WERI-Rb-1 (cell line): ENCODE results near the gene COLEC11.

Experiments
- DNase-seq: peaks from one replicate; pipeline ENCODE4 v3.0.0-alpha.2; 2020
- H3K27ac ChIP-seq: fragments of 250-450 bp; sonication (Bioruptor Pico); 2 replicates; pipeline ENCODE4 v1.5.1; 2020; ENCODE audit warnings: mild to moderate bottlenecking, moderate library complexity
- H3K27me3 ChIP-seq: fragments of 250-450 bp; sonication (Bioruptor Pico); 2 replicates; pipeline ENCODE4 v1.5.1; 2021; ENCODE audit warnings: mild to moderate bottlenecking, low read depth, moderate library complexity; ENCODE audit not compliant: insufficient read depth, severe bottlenecking
- H3K36me3 ChIP-seq: fragments of 250-450 bp; sonication (Bioruptor Pico); 2 replicates; pipeline ENCODE4 v1.5.1; 2020; ENCODE audit warnings: mild to moderate bottlenecking, moderate library complexity
- H3K4me3 ChIP-seq: 2 replicates; pipeline ENCODE4 v1.5.1; 2011; ENCODE audit warnings: low read depth, mild to moderate bottlenecking, control low read depth, low read length
- H3K9me3 ChIP-seq: fragments of 250-450 bp; sonication (Bioruptor Pico); 2 replicates; pipeline ENCODE4 v1.5.1; 2021; ENCODE audit warnings: mild to moderate bottlenecking, moderate library complexity; ENCODE audit not compliant: severe bottlenecking
- CTCF ChIP-seq: IDR thresholded peaks from 2 replicates; pipeline ENCODE4 v1.5.1; 2011; ENCODE audit warnings: low read depth, mild to moderate bottlenecking, control low read depth, inconsistent platforms, low read length

Gene COLEC11

GRCh38 chr2:3596901-3597417 is 2.0 kb downstream of the COLEC11 start:
- Histone ChIP-seq H3K36me3 (peaks cover 8% of the 10 kb centered on the region), H3K9me3 (no peaks in the 10 kb centered on the region), H3K27me3 (no peaks in the 10 kb centered on the region), H3K27ac (no peak overlapping the region), H3K4me3 (no peak overlapping the region)
- DNase-seq: no peak
- no peak for TF ChIP-seq CTCF

GRCh38 chr2:3597567-3597966 is 2.7 kb downstream of the COLEC11 start:
- no peak for DNase-seq
- Histone ChIP-seq H3K4me3 (no peak overlapping the region), H3K9me3 (no peaks in the 10 kb centered on the region), H3K27ac (no peak overlapping the region), H3K36me3 (peaks cover 6% of the 10 kb centered on the region), H3K27me3 (no peaks in the 10 kb centered on the region)
- TF ChIP-seq CTCF: no peak

GRCh38 chr2:3598197-3598910 is 3.4 kb downstream of the COLEC11 start:
- Histone ChIP-seq H3K9me3 (no peaks in the 10 kb centered on the region), H3K36me3 (no peaks in the 10 kb centered on the region; the same call in 1 of the 2 replicates), H3K27me3 (no peaks in the 10 kb centered on the region), H3K27ac (no peak overlapping the region), H3K4me3 (no peak overlapping the region)
- TF ChIP-seq CTCF: no peak
- DNase-seq: no peak

- DNase-seq: no peak
- no peaks in the 10 kb centered on the region for H3K27me3 ChIP-seq
- no peak overlapping the region for H3K27ac ChIP-seq
- H3K9me3 ChIP-seq: no peaks in the 10 kb centered on the region
- H3K36me3 ChIP-seq: no peaks in the 10 kb centered on the region
- TF ChIP-seq CTCF: no peak
- no peak overlapping the region for H3K4me3 ChIP-seq
These were observed 4.3 kb downstream of the COLEC11 start for GRCh38 chr2:3598912-3599854.

GRCh38 chr2:3600256-3600855 is 5.4 kb downstream of the COLEC11 start:
- no peak overlapping the region for H3K4me3 ChIP-seq
- H3K9me3 ChIP-seq: no peaks in the 10 kb centered on the region
- H3K27ac ChIP-seq: no peak overlapping the region
- no peak for DNase-seq
- TF ChIP-seq CTCF: no peak
- H3K27me3 ChIP-seq: no peaks in the 10 kb centered on the region
- no peaks in the 10 kb centered on the region for H3K36me3 ChIP-seq
